ENCODE results near the gene RFX4.

- no peak for TF ChIP-seq CTCF (IDR thresholded peaks at IDR 0.05)
- no peak for TF ChIP-seq POLR2A (IDR thresholded peaks at IDR 0.05)
Observed at GRCh38 chr12:106767954-106768822, 185.4 kb downstream of the RFX4 start.

Data from adrenal gland (tissue), 5 donors.